PC-3 (cell line): ENCODE data around the gene REXO1. TPM values are rescaled to one million over a fixed set of nuclear protein-coding genes. Genes with fewer than 3 reads are reported as not detected.

Source experiments
- ATAC-seq: fragments of 200-7000 bp; cut with Tn5 transposase; 2 replicates; pipeline ENCODE4 v1.9.1; 2020; ENCODE audit warnings: mild to moderate bottlenecking, moderate library complexity
- BruUV-seq: library from RNA; stranded (reverse); fragments of 400-500 nt; replicated peaks from 2 replicates; lab custom pipeline; 2021; lab: Mats Ljungman, UMichigan
- CTCF ChIA-PET: fragments of 300-600 bp; sonication (Branson Sonifier 250); formaldehyde crosslinking; loops from one replicate; lab custom pipeline; 2022; ENCODE audit warnings: antibody characterized with exemption; lab: Charles Lee
- POLR2A ChIA-PET: fragments of 300-600 bp; sonication (Branson Sonifier 250); formaldehyde crosslinking; loops from one replicate; lab custom pipeline; 2022; ENCODE audit warnings: antibody characterized with exemption; ENCODE audit not compliant: unreplicated experiment; lab: Charles Lee
- DNase-seq: peaks from one replicate; pipeline ENCODE4 v3.0.0-alpha.2; 2015
- H2AFZ ChIP-seq: fragments of 300-600 bp; sonication (generic); 2 replicates; pipeline ENCODE4 v1.6.0; 2016; ENCODE audit warnings: antibody characterized with exemption, low read length
- H3F3A ChIP-seq: fragments of 300-600 bp; sonication (generic); one replicate; pipeline ENCODE4 v1.6.0; 2017; ENCODE audit warnings: antibody characterized with exemption, low read length, control low read depth, mild to moderate bottlenecking; ENCODE audit not compliant: unreplicated experiment
- H3K27ac ChIP-seq: fragments of 300-600 bp; sonication (generic); 2 replicates; pipeline ENCODE4 v1.5.1; 2016; ENCODE audit warnings: mild to moderate bottlenecking, low read length
- H3K27me3 ChIP-seq: fragments of 300-600 bp; sonication (generic); 2 replicates; pipeline ENCODE4 v1.6.1; 2016; ENCODE audit warnings: low read length, mixed read lengths
- H3K36me3 ChIP-seq: fragments of 300-600 bp; sonication (generic); 2 replicates; pipeline ENCODE4 v1.6.1; 2016; ENCODE audit warnings: low read depth, mixed run types, low read length, mixed read lengths
- H3K4me1 ChIP-seq: fragments of 300-600 bp; sonication (generic); 2 replicates; pipeline ENCODE4 v1.5.1; 2016; ENCODE audit warnings: low read length; ENCODE audit not compliant: insufficient read depth
- H3K4me2 ChIP-seq: fragments of 300-600 bp; sonication (generic); 2 replicates; pipeline ENCODE4 v1.6.0; 2016; ENCODE audit warnings: low read length
- H3K4me3 ChIP-seq: fragments of 300-600 bp; sonication (generic); 2 replicates; pipeline ENCODE4 v1.5.1; 2016; ENCODE audit warnings: mild to moderate bottlenecking, low read length, mixed read lengths
- H3K79me2 ChIP-seq: fragments of 300-600 bp; sonication (generic); 2 replicates; pipeline ENCODE4 v1.6.1; 2017; ENCODE audit warnings: low read length, mixed read lengths
- H3K9ac ChIP-seq: fragments of 300-600 bp; sonication (generic); 2 replicates; pipeline ENCODE4 v1.6.0; 2016; ENCODE audit warnings: mild to moderate bottlenecking, low read length
- H3K9me2 ChIP-seq: fragments of 300-600 bp; sonication (generic); replicated peaks from 2 replicates; pipeline ENCODE4 v1.6.1; 2016; ENCODE audit warnings: mixed run types, low read length, mixed read lengths
- H3K9me3 ChIP-seq: fragments of 300-600 bp; sonication (generic); 2 replicates; pipeline ENCODE4 v1.6.1; 2016; ENCODE audit warnings: low read length, mixed read lengths
- H4K20me1 ChIP-seq: fragments of 300-600 bp; sonication (generic); 2 replicates; pipeline ENCODE4 v1.6.1; 2016; ENCODE audit warnings: low read length, mixed read lengths
- CTCF ChIP-seq: fragments of 300-600 bp; sonication (generic); conservative IDR thresholded peaks from 2 replicates; pipeline ENCODE4 v1.5.1; 2017; ENCODE audit warnings: antibody characterized with exemption, low read depth, mild to moderate bottlenecking, low read length
- EZH2 ChIP-seq: fragments of 300-600 bp; sonication (generic); IDR thresholded peaks from one replicate; pipeline ENCODE4 v1.6.1; 2017; ENCODE audit warnings: antibody characterized with exemption, mild to moderate bottlenecking, low read length; ENCODE audit not compliant: unreplicated experiment
- EZH2phosphoT487 ChIP-seq: fragments of 300-600 bp; sonication (generic); IDR thresholded peaks from 2 replicates; pipeline ENCODE4 v1.6.1; 2018; ENCODE audit warnings: mild to moderate bottlenecking, antibody characterized with exemption, low read length, borderline replicate concordance
- intact Hi-C: fragments of 100-400 bp; cut with micrococcal nuclease; formaldehyde crosslinking; loops from 2 replicates; pipeline ENCODE4 v1.9.0; 2023
- total RNA-seq: library from RNA; depleted of rRNA; stranded (reverse); fragments of >200 nt; gene quantifications from 2 replicates; pipeline ENCODE4 v1.2.3, GENCODE V29; 2014

The REXO1 gene
- total RNA-seq, 1 experiment from 2014 or later = 21.4 TPM

GRCh38 chr19:1855040-1855827 is 7.0 kb upstream of the REXO1 start:
- no peaks in the 10 kb centered on the region for H3F3A ChIP-seq
- TF ChIP-seq CTCF = no peak
- no peak for TF ChIP-seq EZH2phosphoT487
- no peak for TF ChIP-seq EZH2
- H4K20me1 ChIP-seq = peaks cover 9% of the 10 kb centered on the region; the same call in 1 of the 2 replicates
- no peak overlapping the region for H3K27ac ChIP-seq
- no peaks in the 10 kb centered on the region for H3K27me3 ChIP-seq
- peaks cover 9% of the 10 kb centered on the region; the same call in 1 of the 2 replicates for H3K4me1 ChIP-seq
- peak; percentile 38 for DNase-seq
- H3K36me3 ChIP-seq = no peaks in the 10 kb centered on the region
- POLR2A ChIA-PET = interaction anchor here (0.6 kb wide), 1 partner anchor 197 kb away, joined by 6 read pairs; no protein-coding TSS in a partner anchor
- intact Hi-C loops = no loop called here
- no peak overlapping the region for H3K4me2 ChIP-seq
- H3K79me2 ChIP-seq = peaks cover 61% of the 10 kb centered on the region
- H3K9ac ChIP-seq = no peak overlapping the region
- no peaks in the 10 kb centered on the region for H3K9me3 ChIP-seq
- no peaks in the 10 kb centered on the region for H3K9me2 ChIP-seq
- BruUV-seq = no TSS peak
- CTCF ChIA-PET = no interaction called here
- ATAC-seq = peak; percentile 60
- H3K4me3 ChIP-seq = no peak overlapping the region
- no peak overlapping the region for H2AFZ ChIP-seq

- Histone ChIP-seq H3K4me3 (no peak overlapping the region), H2AFZ (no peak overlapping the region), H3K4me1 (peaks cover 8% of the 10 kb centered on the region; the same call in 1 of the 2 replicates), H3K9me2 (no peaks in the 10 kb centered on the region), H3F3A (no peaks in the 10 kb centered on the region), H3K27me3 (no peaks in the 10 kb centered on the region), H3K4me2 (no peak overlapping the region), H3K9ac (no peak overlapping the region), H3K79me2 (peaks cover 54% of the 10 kb centered on the region), H3K27ac (no peak overlapping the region), H4K20me1 (peaks cover 4% of the 10 kb centered on the region; the same call in 1 of the 2 replicates), H3K9me3 (no peaks in the 10 kb centered on the region), H3K36me3 (no peaks in the 10 kb centered on the region)
- no peak for DNase-seq
- intact Hi-C loops = no loop called here
- POLR2A ChIA-PET = interaction anchor here (0.6 kb wide), 1 partner anchor 197 kb away, joined by 6 read pairs; no protein-coding TSS in a partner anchor
- ATAC-seq = no peak
- CTCF ChIA-PET = no interaction called here
- TF ChIP-seq CTCF = no peak
- no peak for TF ChIP-seq EZH2
- TF ChIP-seq EZH2phosphoT487 = no peak
- BruUV-seq = no TSS peak
Measured at GRCh38 chr19:1854542-1855039, 6.3 kb upstream of the REXO1 start.

- H3K4me1 ChIP-seq = peaks cover 8% of the 10 kb centered on the region; the same call in 1 of the 2 replicates
- no peaks in the 10 kb centered on the region for H3F3A ChIP-seq
- BruUV-seq = TSS peak; percentile 29
- H2AFZ ChIP-seq = no peak overlapping the region
- H3K9me3 ChIP-seq = no peaks in the 10 kb centered on the region
- no peaks in the 10 kb centered on the region for H3K36me3 ChIP-seq
- H3K9me2 ChIP-seq = no peaks in the 10 kb centered on the region
- TF ChIP-seq CTCF (no peak), EZH2phosphoT487 (no peak), EZH2 (no peak)
- H3K27ac ChIP-seq = no peak overlapping the region
- no peak overlapping the region for H3K9ac ChIP-seq
- no peak for ATAC-seq
- no peak overlapping the region for H3K4me3 ChIP-seq
- CTCF ChIA-PET = no interaction called here
- intact Hi-C loops = no loop called here
- DNase-seq = no peak
- H3K4me2 ChIP-seq = no peak overlapping the region
- H3K79me2 ChIP-seq = peaks cover 49% of the 10 kb centered on the region
- 0 out of 2 replicates have a peak, but pooled peaks cover 4% of the 10 kb centered on the region for H4K20me1 ChIP-seq
- POLR2A ChIA-PET = no interaction called here
- H3K27me3 ChIP-seq = no peaks in the 10 kb centered on the region
Measured at GRCh38 chr19:1854039-1854541, 5.8 kb upstream of the REXO1 start.
